NCI-H1694 treated with DMSO at 0.1 percent for 48 hours (cell line): ENCODE data around the gene SPIRE2.
"Not testable (repeated sequence)": the region's sequence is repeated elsewhere in the genome, so short reads cannot be mapped to it uniquely, and the experiment has no call there.

Experiments used
- DNase-seq: peaks from one replicate; lab custom pipeline; 2025; lab: John Stamatoyannopoulos, UW

SPIRE2 gene

GRCh38 chr16:89828199-89828869, at the start of gene SPIRE2:
TSS of gene SPIRE2 (plus strand) at chr16:89828475. CDS start at chr16:89828551, 76 bp downstream.
- no peak for DNase-seq

GRCh38 chr16:89779231-89779908, 48.9 kb upstream of the SPIRE2 start:
- DNase-seq, result no peak

GRCh38 chr16:89779909-89780305, 48.4 kb upstream of the SPIRE2 start:
- DNase-seq, result no peak

- DNase-seq, result no peak
Measured at GRCh38 chr16:89782489-89782888, 45.8 kb upstream of the SPIRE2 start.

- DNase-seq, result not testable (repeated sequence)
Measured at GRCh38 chr16:89783952-89784351, 44.3 kb upstream of the SPIRE2 start.

GRCh38 chr16:89784406-89784805, 43.9 kb upstream of the SPIRE2 start:
- no peak for DNase-seq

- no peak for DNase-seq
Measured at GRCh38 chr16:89785523-89786155, 42.6 kb upstream of the SPIRE2 start.

GRCh38 chr16:89786474-89787364, 41.6 kb upstream of the SPIRE2 start:
- DNase-seq, result no peak

GRCh38 chr16:89787365-89787805, 40.9 kb upstream of the SPIRE2 start:
- DNase-seq, result no peak

GRCh38 chr16:89791278-89791995, 36.8 kb upstream of the SPIRE2 start:
- DNase-seq, result no peak

- DNase-seq, result not testable (repeated sequence)
Measured at GRCh38 chr16:89793092-89793491, 35.2 kb upstream of the SPIRE2 start.

- DNase-seq, result no peak
Measured at GRCh38 chr16:89793955-89794354, 34.3 kb upstream of the SPIRE2 start.

GRCh38 chr16:89795676-89796075, 32.6 kb upstream of the SPIRE2 start:
- DNase-seq, result no peak

GRCh38 chr16:89796104-89796503, 32.2 kb upstream of the SPIRE2 start:
- no peak for DNase-seq

- no peak for DNase-seq
Measured at GRCh38 chr16:89798126-89798525, 30.1 kb upstream of the SPIRE2 start.

GRCh38 chr16:89798832-89799370, 29.4 kb upstream of the SPIRE2 start:
- DNase-seq, result no peak

GRCh38 chr16:89801800-89802199, 26.5 kb upstream of the SPIRE2 start:
- DNase-seq, result peak; percentile 85

- peak; percentile 84 for DNase-seq
Measured at GRCh38 chr16:89805136-89805905, 23.0 kb upstream of the SPIRE2 start.

GRCh38 chr16:89806589-89807193, 21.6 kb upstream of the SPIRE2 start:
- not testable (repeated sequence) for DNase-seq

- no peak for DNase-seq
Measured at GRCh38 chr16:89808475-89808874, 19.8 kb upstream of the SPIRE2 start.
